Lung (tissue), 12 donors: ENCODE data around the gene DDA1. TPM values are rescaled to one million over a fixed set of nuclear protein-coding genes. Genes with fewer than 3 reads are reported as not detected.

Experiments used
- ATAC-seq: fragments of 200-7000 bp; cut with Tn5 transposase; one replicate; pipeline ENCODE4 v1.9.1; 2020; ENCODE audit warnings: moderate number of reproducible peaks; ENCODE audit not compliant: insufficient read depth, low FRiP score
- DNase-seq, 3 donors: peaks; one replicate each; pipeline ENCODE4 v3.0.0-alpha.2; 2013 to 2017
- H3K27ac ChIP-seq, 2 donors: one replicate each; pipeline ENCODE4 v1.5.1; 2013; ENCODE audit warnings: mild to moderate bottlenecking in 2 of 2, moderate library complexity in 2 of 2, control low read depth in 1 of 2, inconsistent platforms in 1 of 2, low read depth in 1 of 2, low read length in 1 of 2
- H3K27me3 ChIP-seq, 3 donors: one replicate each; pipeline ENCODE4 v1.5.1; 2013; ENCODE audit warnings: low read length in 2 of 3; ENCODE audit not compliant: control insufficient read depth in 3 of 3, insufficient read depth in 3 of 3
- H3K36me3 ChIP-seq, 4 donors: one replicate each; pipeline ENCODE4 v1.5.1; 2013; ENCODE audit warnings: low read length in 4 of 4, mild to moderate bottlenecking in 1 of 4, moderate library complexity in 1 of 4; ENCODE audit not compliant: control insufficient read depth in 4 of 4, insufficient read depth in 4 of 4
- H3K4me1 ChIP-seq, 5 donors: one replicate each; pipeline ENCODE4 v1.5.1; 2013; ENCODE audit warnings: low read length in 5 of 5, mild to moderate bottlenecking in 2 of 5, moderate library complexity in 1 of 5; ENCODE audit not compliant: control insufficient read depth in 5 of 5, insufficient read depth in 5 of 5
- H3K4me3 ChIP-seq: one replicate; pipeline ENCODE4 v1.5.1; 2013; ENCODE audit warnings: mild to moderate bottlenecking, control low read depth, moderate library complexity
- H3K9ac ChIP-seq, 2 donors: one replicate each; pipeline ENCODE4 v1.5.1; 2013; ENCODE audit warnings: low read length in 2 of 2, control low read depth in 1 of 2; ENCODE audit not compliant: insufficient read depth in 1 of 2
- H3K9me3 ChIP-seq, 4 donors: one replicate each; pipeline ENCODE4 v1.5.1; 2013; ENCODE audit warnings: low read length in 3 of 4, mild to moderate bottlenecking in 1 of 4, moderate library complexity in 1 of 4; ENCODE audit not compliant: control insufficient read depth in 4 of 4, insufficient read depth in 3 of 4
- CTCF ChIP-seq: IDR thresholded peaks from 2 replicates; pipeline ENCODE4 v1.5.1; 2012; ENCODE audit warnings: mild to moderate bottlenecking; ENCODE audit errors: control extremely low read depth, extremely low read depth
- WGBS, 2 donors: extraction: QIAGEN DNeasy Blood & Tissue Kit; methylation state at CpG; one replicate each; pipeline ENCODE4 v1.1.7; 2013; 5-methylcytosine and 5-hydroxymethylcytosine counted together
- polyA plus RNA-seq, 2 donors: library from polyadenylated mRNA; stranded (reverse); fragments of 200-250 nt; gene quantifications; one replicate each; pipeline ENCODE4 v1.2.1, GENCODE V29; 2013
- total RNA-seq, 2 donors: library from RNA; depleted of rRNA in 1 of 2; stranded (reverse); fragments of >200 nt in 1 of 2; gene quantifications; one replicate each; pipeline ENCODE4 v1.2.1, GENCODE V29; 2014 to 2021
- donor health status: control.
- donor health status: control.
- donor health status: Bipolar disorder and iron deficiency.
- donor health status: healthy.
- donor health status: DM: yes; HTN: yes; CAD: no.

Gene DDA1
- total and polyA plus RNA-seq, 4 donors: 16.1 to 66.5 (median 50.5) TPM

DNA sequence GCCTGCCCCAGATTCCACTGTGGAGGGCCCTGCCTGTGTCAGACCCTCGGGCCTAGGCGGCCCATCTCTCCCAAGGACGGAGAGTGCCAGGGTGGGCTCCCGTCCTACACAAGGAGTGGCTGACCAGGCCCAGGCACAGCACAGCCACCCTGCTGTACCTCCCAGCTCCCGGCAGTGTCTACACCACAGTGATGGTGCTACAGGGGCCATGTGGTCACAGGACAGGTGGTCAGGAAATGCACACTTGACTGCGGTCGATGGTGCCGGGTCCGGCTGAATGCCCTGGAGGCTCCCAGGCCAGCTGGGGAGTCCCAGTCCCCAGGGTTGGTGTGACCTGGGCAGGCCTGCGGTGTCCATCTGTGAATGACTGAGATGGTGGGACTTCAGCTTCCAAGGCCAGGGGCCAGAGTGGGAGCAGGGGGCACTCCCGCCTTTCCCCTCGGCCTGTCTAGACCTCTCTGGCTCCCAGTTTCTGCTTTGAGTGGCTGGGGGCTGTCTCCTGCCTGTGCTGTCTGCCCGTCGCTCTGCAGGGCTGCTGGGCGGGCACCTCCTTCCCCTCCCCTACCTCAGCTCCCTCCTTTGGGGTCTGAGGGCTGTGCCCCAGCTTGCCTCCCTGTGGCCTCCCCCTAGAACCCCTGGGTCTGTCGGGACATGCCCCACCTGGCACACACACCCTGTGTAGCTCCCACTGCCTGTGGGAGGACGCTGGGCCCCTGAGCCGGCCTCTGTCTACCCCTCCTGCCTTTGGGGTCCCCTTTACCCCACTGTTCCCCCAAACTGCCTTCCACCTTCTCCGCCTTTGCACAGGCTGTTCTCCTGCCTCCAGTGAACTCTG, 12.5 kb downstream of the DDA1 start:
- 88 to 91% methylated on average over 19 of the region's 19 CpGs for WGBS, 2 donors
- DNase-seq: no peak
- H3K27me3 ChIP-seq: no peaks in the 10 kb centered on the region

DNA sequence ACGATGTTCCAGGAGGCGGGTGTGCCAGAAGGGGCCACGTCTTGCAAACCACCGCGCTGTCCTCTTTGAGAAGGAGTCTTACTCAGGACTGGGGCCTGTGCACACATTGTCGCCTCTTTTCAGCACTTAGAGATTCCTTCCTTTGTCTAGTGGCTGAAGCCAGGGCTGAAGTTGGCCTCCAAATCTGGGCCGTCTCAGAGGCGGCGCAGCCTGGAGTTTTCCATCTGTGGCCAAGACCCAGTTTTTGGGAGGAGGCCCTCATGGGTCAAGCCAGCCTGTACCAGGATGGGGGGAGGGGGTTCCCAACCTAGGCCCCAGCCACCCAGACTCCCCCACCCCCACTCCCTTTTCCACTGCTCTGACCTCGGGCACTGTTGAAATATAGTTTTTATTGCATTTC, 13.5 kb downstream of the DDA1 start:
- Histone ChIP-seq H3K36me3 (peaks cover 0 to 41% (median 8%) of the 10 kb centered on the region in 4 donors), H3K4me1 (peaks cover 0 to 6% (median 0%) of the 10 kb centered on the region in 5 donors), H3K9ac (no peak overlapping the region), H3K4me3 (no peak overlapping the region), H3K27me3 (no peaks in the 10 kb centered on the region), H3K27ac (peak overlapping the region in 1 of 2 donors; percentile 8), H3K9me3 (peaks cover 0 to 2% (median 0%) of the 10 kb centered on the region in 4 donors)
- ATAC-seq (no peak), DNase-seq (peak in 2 of 3 donors; percentile 36 to 44)
- TF ChIP-seq CTCF: no peak
- 77% methylated on average over 10 of the region's 10 CpGs for WGBS, 2 donors

More for the DNA sequence above, 12.5 kb downstream of the DDA1 start:
- Histone ChIP-seq H3K4me3 (no peak overlapping the region), H3K27ac (no peak overlapping the region), H3K36me3 (peaks cover 0 to 40% (median 8%) of the 10 kb centered on the region in 4 donors), H3K4me1 (peaks cover 0 to 6% (median 0%) of the 10 kb centered on the region in 5 donors), H3K9ac (no peak overlapping the region), H3K9me3 (peaks cover 0 to 2% (median 0%) of the 10 kb centered on the region in 4 donors)
- TF ChIP-seq CTCF: no peak
- ATAC-seq: no peak

GRCh38 chr19:17323300-17323963, 14.1 kb downstream of the DDA1 start:
- Histone ChIP-seq H3K4me3 (no peak overlapping the region), H3K27me3 (no peaks in the 10 kb centered on the region), H3K36me3 (peaks cover 0 to 41% (median 8%) of the 10 kb centered on the region in 4 donors), H3K4me1 (peaks cover 0 to 6% (median 0%) of the 10 kb centered on the region in 5 donors), H3K9ac (no peak overlapping the region), H3K27ac (no peak overlapping the region), H3K9me3 (peaks cover 0 to 2% (median 0%) of the 10 kb centered on the region in 4 donors)
- no peak for TF ChIP-seq CTCF
- DNase-seq (no peak), ATAC-seq (no peak)
- WGBS, 2 donors: 36 to 47% methylated on average over 44 to 56 of the region's 56 CpGs
